ENCODE data around the gene DEAF1. TPM values are rescaled to one million over a fixed set of nuclear protein-coding genes. Genes with fewer than 3 reads are reported as not detected.

Gene DEAF1
- total RNA-seq, 1 experiment from 2014 or later = 62.2 TPM

GRCh38 chr11:641806-642370 lies 53.1 kb downstream of the DEAF1 start:
- peaks cover 18% of the 10 kb centered on the region for H3K4me1 Mint-ChIP-seq
- H3K9me3 Mint-ChIP-seq = no peaks in the 10 kb centered on the region
- no peak overlapping the region; the same call in 1 of the 2 replicates for H3K27ac Mint-ChIP-seq
- no peak for TF ChIP-seq TP53 (CRISPR knock-in tag; IDR thresholded peaks at IDR 0.05)
- H3K27me3 Mint-ChIP-seq (ENCODE audit: low read depth) = peaks cover 27% of the 10 kb centered on the region
- H3K36me3 Mint-ChIP-seq = no peaks in the 10 kb centered on the region
- ChIA-PET CTCF (no interaction called here), POLR2A (no interaction called here)
- no peak for ATAC-seq
- H3K4me3 Mint-ChIP-seq = no peak overlapping the region
- DNase-seq (ENCODE audit: low spot score) = no peak

DNA sequence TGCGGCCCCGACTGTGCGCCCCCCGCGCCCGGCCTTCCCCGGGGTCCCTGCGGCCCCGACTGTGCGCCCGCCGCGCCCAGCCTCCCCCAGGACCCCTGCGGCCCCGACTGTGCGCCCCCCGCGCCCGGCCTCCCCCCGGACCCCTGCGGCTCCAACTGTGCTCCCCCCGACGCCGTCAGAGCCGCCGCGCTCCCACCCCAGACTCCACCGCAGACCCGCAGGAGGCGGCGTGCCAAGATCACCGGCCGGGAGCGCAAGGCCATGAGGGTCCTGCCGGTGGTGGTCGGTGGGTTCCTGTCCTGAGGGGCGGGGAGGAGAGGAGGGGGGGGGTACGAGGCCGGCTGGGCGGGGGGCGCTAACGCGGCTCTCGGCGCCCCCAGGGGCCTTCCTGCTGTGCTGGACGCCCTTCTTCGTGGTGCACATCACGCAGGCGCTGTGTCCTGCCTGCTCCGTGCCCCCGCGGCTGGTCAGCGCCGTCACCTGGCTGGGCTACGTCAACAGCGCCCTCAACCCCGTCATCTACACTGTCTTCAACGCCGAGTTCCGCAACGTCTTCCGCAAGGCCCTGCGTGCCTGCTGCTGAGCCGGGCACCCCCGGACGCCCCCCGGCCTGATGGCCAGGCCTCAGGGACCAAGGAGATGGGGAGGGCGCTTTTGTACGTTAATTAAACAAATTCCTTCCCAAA lies 54.9 kb downstream of the DEAF1 start:
- no peaks in the 10 kb centered on the region for H3K9me3 Mint-ChIP-seq
- DNase-seq (ENCODE audit: low spot score) = no peak
- CTCF ChIA-PET = interaction anchor here (0.6 to 1.1 kb wide), 4 partner anchors 34 to 101 kb away, joined by 3 to 5 read pairs (median 4); no protein-coding TSS in a partner anchor
- H3K27ac Mint-ChIP-seq = no peak overlapping the region
- H3K4me1 Mint-ChIP-seq = peaks cover 21% of the 10 kb centered on the region
- H3K4me3 Mint-ChIP-seq = peak overlapping the region; percentile 55
- TF ChIP-seq ESRRA (CRISPR knock-in tag; IDR thresholded peaks at IDR 0.05; ENCODE audit: borderline replicate concordance) (no peak), ATF3 (CRISPR knock-in tag; conservative IDR thresholded peaks at IDR 0.05) (no peak)
- TF ChIP-seq, protein P1, sequence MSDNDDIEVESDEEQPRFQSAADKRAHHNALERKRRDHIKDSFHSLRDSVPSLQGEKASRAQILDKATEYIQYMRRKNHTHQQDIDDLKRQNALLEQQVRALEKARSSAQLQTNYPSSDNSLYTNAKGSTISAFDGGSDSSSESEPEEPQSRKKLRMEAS (CRISPR knock-in tag; IDR thresholded peaks at IDR 0.05) = 0 out of 2 replicates have a peak, but pooled peaks have one; percentile 18
- ATAC-seq = no peak
- no peaks in the 10 kb centered on the region for H3K36me3 Mint-ChIP-seq
- H3K27me3 Mint-ChIP-seq (ENCODE audit: low read depth) = peaks cover 44% of the 10 kb centered on the region
- POLR2A ChIA-PET = no interaction called here

DNA sequence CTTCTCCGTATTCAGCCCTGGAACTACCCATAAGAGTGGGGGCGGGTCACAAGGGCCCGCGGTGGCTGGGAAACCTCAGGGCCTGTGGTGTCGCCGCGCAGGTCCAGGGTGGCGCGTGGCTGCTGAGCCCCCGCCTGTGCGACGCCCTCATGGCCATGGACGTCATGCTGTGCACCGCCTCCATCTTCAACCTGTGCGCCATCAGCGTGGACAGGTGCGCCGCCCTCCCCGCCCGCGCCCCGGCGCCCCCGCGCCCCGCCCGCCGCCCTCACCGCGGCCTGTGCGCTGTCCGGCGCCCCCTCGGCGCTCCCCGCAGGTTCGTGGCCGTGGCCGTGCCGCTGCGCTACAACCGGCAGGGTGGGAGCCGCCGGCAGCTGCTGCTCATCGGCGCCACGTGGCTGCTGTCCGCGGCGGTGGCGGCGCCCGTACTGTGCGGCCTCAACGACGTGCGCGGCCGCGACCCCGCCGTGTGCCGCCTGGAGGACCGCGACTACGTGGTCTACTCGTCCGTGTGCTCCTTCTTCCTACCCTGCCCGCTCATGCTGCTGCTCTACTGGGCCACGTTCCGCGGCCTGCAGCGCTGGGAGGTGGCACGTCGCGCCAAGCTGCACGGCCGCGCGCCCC lies 55.6 kb downstream of the DEAF1 start:
- Mint-ChIP-seq H3K4me3 (peak overlapping the region; percentile 61), H3K36me3 (no peaks in the 10 kb centered on the region), H3K9me3 (no peaks in the 10 kb centered on the region), H3K27me3 (ENCODE audit: low read depth) (peaks cover 51% of the 10 kb centered on the region), H3K4me1 (peaks cover 21% of the 10 kb centered on the region), H3K27ac (no peak overlapping the region)
- POLR2A ChIA-PET = no interaction called here
- CTCF ChIA-PET = interaction anchor here (0.6 to 2.3 kb wide), 10 partner anchors 10 to 144 kb away, joined by 3 to 13 read pairs (median 3); partner anchors contain the start of gene HRAS
- DNase-seq (ENCODE audit: low spot score) (no peak), ATAC-seq (no peak)
- TF ChIP-seq, protein P1 (CRISPR knock-in tag; IDR thresholded peaks at IDR 0.05) = peak; percentile 87; the same call in 1 of the 2 replicates
- TF ChIP-seq FOXP1 (CRISPR knock-in tag; IDR thresholded peaks at IDR 0.05; ENCODE audit: borderline replicate concordance) = 0 out of 2 replicates have a peak, but pooled peaks have one; percentile 8
- TF ChIP-seq USF2 (CRISPR knock-in tag; IDR thresholded peaks at IDR 0.05) = no peak; the same call in 1 of the 2 replicates
- TF ChIP-seq JUN (CRISPR knock-in tag; IDR thresholded peaks at IDR 0.05) = 0 out of 2 replicates have a peak, but pooled peaks have one; percentile 18
- no peak for TF ChIP-seq NR3C1 (CRISPR knock-in tag; conservative IDR thresholded peaks at IDR 0.05; ENCODE audit: low read depth)
- peak; percentile 68; the same call in 1 of the 2 replicates for TF ChIP-seq FOXP4 (CRISPR knock-in tag; IDR thresholded peaks at IDR 0.05)
- no peak for TF ChIP-seq TEAD4 (CRISPR knock-in tag; IDR thresholded peaks at IDR 0.05)
- TF ChIP-seq, protein P2, sequence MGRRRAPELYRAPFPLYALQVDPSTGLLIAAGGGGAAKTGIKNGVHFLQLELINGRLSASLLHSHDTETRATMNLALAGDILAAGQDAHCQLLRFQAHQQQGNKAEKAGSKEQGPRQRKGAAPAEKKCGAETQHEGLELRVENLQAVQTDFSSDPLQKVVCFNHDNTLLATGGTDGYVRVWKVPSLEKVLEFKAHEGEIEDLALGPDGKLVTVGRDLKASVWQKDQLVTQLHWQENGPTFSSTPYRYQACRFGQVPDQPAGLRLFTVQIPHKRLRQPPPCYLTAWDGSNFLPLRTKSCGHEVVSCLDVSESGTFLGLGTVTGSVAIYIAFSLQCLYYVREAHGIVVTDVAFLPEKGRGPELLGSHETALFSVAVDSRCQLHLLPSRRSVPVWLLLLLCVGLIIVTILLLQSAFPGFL (CRISPR knock-in tag; IDR thresholded peaks at IDR 0.05; ENCODE audit: borderline replicate concordance) = no peak
- no peak for TF ChIP-seq EMX1 (CRISPR knock-in tag; IDR thresholded peaks at IDR 0.05)

Data from WTC11 (cell line).